Activated naive CD8-positive, alpha-beta T cell treated with anti-CD3 and anti-CD28 coated beads for 36 hours (primary cell): ENCODE results near the gene PSTK. TPM values are rescaled to one million over a fixed set of nuclear protein-coding genes. Genes with fewer than 3 reads are reported as not detected.

ENCODE experiments used
- DNase-seq: peaks from one replicate; pipeline ENCODE4 v3.0.0; 2021
- H3K27ac Mint-ChIP-seq: one replicate; pipeline ENCODE4 v1.8.0; 2022; ENCODE audit warnings: mild to moderate bottlenecking, moderate library complexity, mixed read lengths
- H3K27me3 Mint-ChIP-seq: one replicate; pipeline ENCODE4 v1.8.0; 2022; ENCODE audit warnings: mild to moderate bottlenecking, mixed read lengths
- H3K36me3 Mint-ChIP-seq: one replicate; pipeline ENCODE4 v1.8.0; 2021; ENCODE audit warnings: mild to moderate bottlenecking, mixed read lengths
- H3K4me1 Mint-ChIP-seq: one replicate; pipeline ENCODE4 v1.8.0; 2021; ENCODE audit warnings: mixed read lengths
- H3K4me3 Mint-ChIP-seq: one replicate; pipeline ENCODE4 v1.8.0; 2022; ENCODE audit warnings: mild to moderate bottlenecking, moderate library complexity, mixed read lengths
- H3K9me3 Mint-ChIP-seq: one replicate; pipeline ENCODE4 v1.8.0; 2022; ENCODE audit warnings: mixed read lengths
- total RNA-seq, 2 experiments: library from RNA; stranded (reverse); gene quantifications; one replicate each; pipeline ENCODE4 v1.2.3, GENCODE V29; 2021

PSTK gene
- total RNA-seq, 2 experiments from 2014 or later, result 6.0 to 7.3 TPM

- no peak overlapping the region for H3K27ac Mint-ChIP-seq
- no peak overlapping the region for H3K4me3 Mint-ChIP-seq
- H3K9me3 Mint-ChIP-seq, result no peaks in the 10 kb centered on the region
- no peaks in the 10 kb centered on the region for H3K36me3 Mint-ChIP-seq
- DNase-seq, result no peak
- no peaks in the 10 kb centered on the region for H3K4me1 Mint-ChIP-seq
- no peaks in the 10 kb centered on the region for H3K27me3 Mint-ChIP-seq
Measured at GRCh38 chr10:122974543-122975064, 5.6 kb upstream of the PSTK start.

GRCh38 chr10:122981066-122981464 is 864 bp downstream of the PSTK start:
- peaks cover 13% of the 10 kb centered on the region for H3K4me1 Mint-ChIP-seq
- H3K36me3 Mint-ChIP-seq, result peaks cover 4% of the 10 kb centered on the region
- H3K4me3 Mint-ChIP-seq, result peak overlapping the region; percentile 85
- H3K27me3 Mint-ChIP-seq, result no peaks in the 10 kb centered on the region
- H3K9me3 Mint-ChIP-seq, result no peaks in the 10 kb centered on the region
- no peak for DNase-seq
- peak overlapping the region; percentile 96 for H3K27ac Mint-ChIP-seq

- no peak overlapping the region for H3K27ac Mint-ChIP-seq
- peaks cover 16% of the 10 kb centered on the region for H3K4me1 Mint-ChIP-seq
- no peaks in the 10 kb centered on the region for H3K27me3 Mint-ChIP-seq
- H3K9me3 Mint-ChIP-seq, result no peaks in the 10 kb centered on the region
- peaks cover 9% of the 10 kb centered on the region for H3K36me3 Mint-ChIP-seq
- H3K4me3 Mint-ChIP-seq, result no peak overlapping the region
- DNase-seq, result no peak
Measured at GRCh38 chr10:122983898-122984297, 3.7 kb downstream of the PSTK start.

- no peak overlapping the region for H3K27ac Mint-ChIP-seq
- H3K27me3 Mint-ChIP-seq, result no peaks in the 10 kb centered on the region
- no peak for DNase-seq
- peaks cover 15% of the 10 kb centered on the region for H3K4me1 Mint-ChIP-seq
- no peak overlapping the region for H3K4me3 Mint-ChIP-seq
- H3K9me3 Mint-ChIP-seq, result no peaks in the 10 kb centered on the region
- H3K36me3 Mint-ChIP-seq, result peaks cover 9% of the 10 kb centered on the region
Measured at GRCh38 chr10:122984708-122985107, 4.5 kb downstream of the PSTK start.

GRCh38 chr10:122986335-122986734 is 6.1 kb downstream of the PSTK start:
- peaks cover 9% of the 10 kb centered on the region for H3K36me3 Mint-ChIP-seq
- peaks cover 9% of the 10 kb centered on the region for H3K4me1 Mint-ChIP-seq
- no peak overlapping the region for H3K27ac Mint-ChIP-seq
- H3K9me3 Mint-ChIP-seq, result no peaks in the 10 kb centered on the region
- H3K4me3 Mint-ChIP-seq, result no peak overlapping the region
- no peaks in the 10 kb centered on the region for H3K27me3 Mint-ChIP-seq
- DNase-seq, result no peak

- no peak overlapping the region for H3K4me3 Mint-ChIP-seq
- peaks cover 5% of the 10 kb centered on the region for H3K36me3 Mint-ChIP-seq
Measured at GRCh38 chr10:122988501-122988900, 8.3 kb downstream of the PSTK start.

GRCh38 chr10:122990278-122990677 is 10.1 kb downstream of the PSTK start:
- H3K27ac Mint-ChIP-seq, result peak overlapping the region; percentile 57
- no peak for DNase-seq
- H3K4me3 Mint-ChIP-seq, result no peak overlapping the region
- peaks cover 8% of the 10 kb centered on the region for H3K4me1 Mint-ChIP-seq
- no peaks in the 10 kb centered on the region for H3K27me3 Mint-ChIP-seq
- peaks cover 10% of the 10 kb centered on the region for H3K36me3 Mint-ChIP-seq
- no peaks in the 10 kb centered on the region for H3K9me3 Mint-ChIP-seq

More at GRCh38 chr10:122988501-122988900, 8.3 kb downstream of the PSTK start:
- no peaks in the 10 kb centered on the region for H3K27me3 Mint-ChIP-seq
- H3K27ac Mint-ChIP-seq, result no peak overlapping the region
- no peak for DNase-seq
- peaks cover 8% of the 10 kb centered on the region for H3K4me1 Mint-ChIP-seq
- no peaks in the 10 kb centered on the region for H3K9me3 Mint-ChIP-seq

GRCh38 chr10:122992031-122992585 is 11.9 kb downstream of the PSTK start:
- Mint-ChIP-seq H3K27me3 (no peaks in the 10 kb centered on the region), H3K4me3 (no peak overlapping the region), H3K4me1 (peaks cover 8% of the 10 kb centered on the region), H3K27ac (peak overlapping the region; percentile 54), H3K9me3 (no peaks in the 10 kb centered on the region), H3K36me3 (peaks cover 9% of the 10 kb centered on the region)
- DNase-seq, result no peak

- no peak for DNase-seq
- Mint-ChIP-seq H3K9me3 (no peaks in the 10 kb centered on the region), H3K4me3 (no peak overlapping the region), H3K4me1 (peaks cover 11% of the 10 kb centered on the region), H3K27me3 (no peaks in the 10 kb centered on the region), H3K27ac (no peak overlapping the region), H3K36me3 (peaks cover 10% of the 10 kb centered on the region)
Measured at GRCh38 chr10:122993797-122994336, 13.7 kb downstream of the PSTK start.

- peaks cover 15% of the 10 kb centered on the region for H3K36me3 Mint-ChIP-seq
- DNase-seq, result no peak
- H3K27me3 Mint-ChIP-seq, result no peaks in the 10 kb centered on the region
- H3K4me1 Mint-ChIP-seq, result peaks cover 25% of the 10 kb centered on the region
- no peak overlapping the region for H3K27ac Mint-ChIP-seq
- H3K4me3 Mint-ChIP-seq, result no peak overlapping the region
- no peaks in the 10 kb centered on the region for H3K9me3 Mint-ChIP-seq
Measured at GRCh38 chr10:122995936-122996335, 15.7 kb downstream of the PSTK start.

GRCh38 chr10:122997864-122998263 is 17.7 kb downstream of the PSTK start:
- Mint-ChIP-seq H3K4me1 (peaks cover 25% of the 10 kb centered on the region), H3K9me3 (no peaks in the 10 kb centered on the region), H3K36me3 (peaks cover 24% of the 10 kb centered on the region), H3K27ac (peak overlapping the region; percentile 10), H3K4me3 (no peak overlapping the region), H3K27me3 (no peaks in the 10 kb centered on the region)
- no peak for DNase-seq

- no peak for DNase-seq
- no peak overlapping the region for H3K4me3 Mint-ChIP-seq
- H3K27me3 Mint-ChIP-seq, result no peaks in the 10 kb centered on the region
- H3K36me3 Mint-ChIP-seq, result peaks cover 25% of the 10 kb centered on the region
- peaks cover 25% of the 10 kb centered on the region for H3K4me1 Mint-ChIP-seq
- H3K27ac Mint-ChIP-seq, result no peak overlapping the region
- no peaks in the 10 kb centered on the region for H3K9me3 Mint-ChIP-seq
Measured at GRCh38 chr10:122998360-122998917, 18.2 kb downstream of the PSTK start.

GRCh38 chr10:122998934-122999333 is 18.7 kb downstream of the PSTK start:
- no peak overlapping the region for H3K4me3 Mint-ChIP-seq
- H3K27me3 Mint-ChIP-seq, result no peaks in the 10 kb centered on the region
- H3K36me3 Mint-ChIP-seq, result peaks cover 28% of the 10 kb centered on the region
- no peak for DNase-seq
- peaks cover 29% of the 10 kb centered on the region for H3K4me1 Mint-ChIP-seq
- H3K9me3 Mint-ChIP-seq, result no peaks in the 10 kb centered on the region
- no peak overlapping the region for H3K27ac Mint-ChIP-seq

- peaks cover 26% of the 10 kb centered on the region for H3K36me3 Mint-ChIP-seq
- H3K9me3 Mint-ChIP-seq, result no peaks in the 10 kb centered on the region
- no peaks in the 10 kb centered on the region for H3K27me3 Mint-ChIP-seq
- no peak for DNase-seq
- H3K4me1 Mint-ChIP-seq, result peaks cover 32% of the 10 kb centered on the region
- peak overlapping the region; percentile 42 for H3K27ac Mint-ChIP-seq
- no peak overlapping the region for H3K4me3 Mint-ChIP-seq
Measured at GRCh38 chr10:122999347-122999746, 19.1 kb downstream of the PSTK start.

- no peak overlapping the region for H3K27ac Mint-ChIP-seq
- H3K4me3 Mint-ChIP-seq, result no peak overlapping the region
- H3K27me3 Mint-ChIP-seq, result no peaks in the 10 kb centered on the region
- peaks cover 36% of the 10 kb centered on the region for H3K4me1 Mint-ChIP-seq
- peaks cover 26% of the 10 kb centered on the region for H3K36me3 Mint-ChIP-seq
- DNase-seq, result no peak
- H3K9me3 Mint-ChIP-seq, result no peaks in the 10 kb centered on the region
Measured at GRCh38 chr10:123000155-123000554, 20.0 kb downstream of the PSTK start.

GRCh38 chr10:123001370-123001769 is 21.2 kb downstream of the PSTK start:
- Mint-ChIP-seq H3K27ac (no peak overlapping the region), H3K4me3 (no peak overlapping the region), H3K27me3 (no peaks in the 10 kb centered on the region), H3K9me3 (no peaks in the 10 kb centered on the region), H3K36me3 (peaks cover 32% of the 10 kb centered on the region), H3K4me1 (peaks cover 46% of the 10 kb centered on the region)
- no peak for DNase-seq
